ENCODE data around the gene SEPTIN12. TPM values are rescaled to one million over a fixed set of nuclear protein-coding genes. Genes with fewer than 3 reads are reported as not detected.

SEPTIN12 gene
- not detected in 2 replicates for total RNA-seq (2012; rRNA removed)

GRCh38 chr16:4787627-4788482, at the start of gene SEPTIN12:
Gene SEPTIN12, minus strand, starts transcription at chr16:4788345. Its CDS starts 700 bp downstream, at chr16:4787645.
- H3K9me3 ChIP-seq (replicated peaks; ENCODE audit: low read length) = no peaks in the 10 kb centered on the region
- no peak within 1 kb of the TSS for H3K9ac ChIP-seq (ENCODE audit: low read depth, low read length)
- no peak within 1 kb of the TSS for H3K4me2 ChIP-seq (ENCODE audit: low read length)
- H3K36me3 ChIP-seq (ENCODE audit: insufficient read depth, low read length) = no peaks in the 10 kb centered on the region
- no peaks in the 10 kb centered on the region for H3K27me3 ChIP-seq (ENCODE audit: control insufficient read depth, insufficient read depth, low read length)
- H3K4me3 ChIP-seq (ENCODE audit: low read length) = no peak within 1 kb of the TSS
- no peaks in the 10 kb centered on the region for H3K4me1 ChIP-seq (ENCODE audit: control insufficient read depth, insufficient read depth, low read length)

GRCh38 chr16:4836727-4837126, 48.6 kb upstream of the SEPTIN12 start:
- H3K36me3 ChIP-seq (ENCODE audit: insufficient read depth, low read length) = peaks cover 75% of the 10 kb centered on the region

GRCh38 chr16:4833584-4833983, 45.4 kb upstream of the SEPTIN12 start:
- no peak overlapping the region for H3K4me2 ChIP-seq (ENCODE audit: low read length)
- no peaks in the 10 kb centered on the region for H3K9me3 ChIP-seq (replicated peaks; ENCODE audit: low read length)
- no peaks in the 10 kb centered on the region for H3K27me3 ChIP-seq (ENCODE audit: control insufficient read depth, insufficient read depth, low read length)
- H3K36me3 ChIP-seq (ENCODE audit: insufficient read depth, low read length) = peaks cover 74% of the 10 kb centered on the region
- no peak overlapping the region for H3K9ac ChIP-seq (ENCODE audit: low read depth, low read length)
- no peaks in the 10 kb centered on the region for H3K4me1 ChIP-seq (ENCODE audit: control insufficient read depth, insufficient read depth, low read length)
- no peak overlapping the region for H3K4me3 ChIP-seq (ENCODE audit: low read length)

More at GRCh38 chr16:4836727-4837126, 48.6 kb upstream of the SEPTIN12 start:
- Histone ChIP-seq H3K9ac (ENCODE audit: low read depth, low read length) (no peak overlapping the region), H3K9me3 (replicated peaks; ENCODE audit: low read length) (no peaks in the 10 kb centered on the region), H3K27me3 (ENCODE audit: control insufficient read depth, insufficient read depth, low read length) (no peaks in the 10 kb centered on the region), H3K4me2 (ENCODE audit: low read length) (no peak overlapping the region), H3K4me1 (ENCODE audit: control insufficient read depth, insufficient read depth, low read length) (no peaks in the 10 kb centered on the region), H3K4me3 (ENCODE audit: low read length) (no peak overlapping the region)

GRCh38 chr16:4832698-4833343, 44.7 kb upstream of the SEPTIN12 start:
- H3K36me3 ChIP-seq (ENCODE audit: insufficient read depth, low read length) = peaks cover 73% of the 10 kb centered on the region
- H3K4me2 ChIP-seq (ENCODE audit: low read length) = no peak overlapping the region
- no peak overlapping the region for H3K9ac ChIP-seq (ENCODE audit: low read depth, low read length)
- no peaks in the 10 kb centered on the region for H3K9me3 ChIP-seq (replicated peaks; ENCODE audit: low read length)
- H3K27me3 ChIP-seq (ENCODE audit: control insufficient read depth, insufficient read depth, low read length) = no peaks in the 10 kb centered on the region
- no peak overlapping the region for H3K4me3 ChIP-seq (ENCODE audit: low read length)
- no peaks in the 10 kb centered on the region for H3K4me1 ChIP-seq (ENCODE audit: control insufficient read depth, insufficient read depth, low read length)

- no peak overlapping the region for H3K4me3 ChIP-seq (ENCODE audit: low read length)
- peaks cover 72% of the 10 kb centered on the region for H3K36me3 ChIP-seq (ENCODE audit: insufficient read depth, low read length)
- H3K9me3 ChIP-seq (replicated peaks; ENCODE audit: low read length) = no peaks in the 10 kb centered on the region
- no peak overlapping the region for H3K4me2 ChIP-seq (ENCODE audit: low read length)
- H3K4me1 ChIP-seq (ENCODE audit: control insufficient read depth, insufficient read depth, low read length) = no peaks in the 10 kb centered on the region
- H3K27me3 ChIP-seq (ENCODE audit: control insufficient read depth, insufficient read depth, low read length) = no peaks in the 10 kb centered on the region
- no peak overlapping the region for H3K9ac ChIP-seq (ENCODE audit: low read depth, low read length)
Measured at GRCh38 chr16:4831616-4832015, 43.5 kb upstream of the SEPTIN12 start.

- Histone ChIP-seq H3K27me3 (ENCODE audit: control insufficient read depth, insufficient read depth, low read length) (no peaks in the 10 kb centered on the region), H3K4me2 (ENCODE audit: low read length) (no peak overlapping the region), H3K4me1 (ENCODE audit: control insufficient read depth, insufficient read depth, low read length) (no peaks in the 10 kb centered on the region), H3K9me3 (replicated peaks; ENCODE audit: low read length) (no peaks in the 10 kb centered on the region), H3K9ac (ENCODE audit: low read depth, low read length) (no peak overlapping the region), H3K4me3 (ENCODE audit: low read length) (no peak overlapping the region), H3K36me3 (ENCODE audit: insufficient read depth, low read length) (peaks cover 71% of the 10 kb centered on the region)
Measured at GRCh38 chr16:4830408-4830807, 42.3 kb upstream of the SEPTIN12 start.

GRCh38 chr16:4828567-4829321, 40.6 kb upstream of the SEPTIN12 start:
- no peaks in the 10 kb centered on the region for H3K4me1 ChIP-seq (ENCODE audit: control insufficient read depth, insufficient read depth, low read length)
- no peak overlapping the region for H3K4me3 ChIP-seq (ENCODE audit: low read length)
- H3K4me2 ChIP-seq (ENCODE audit: low read length) = no peak overlapping the region
- no peaks in the 10 kb centered on the region for H3K27me3 ChIP-seq (ENCODE audit: control insufficient read depth, insufficient read depth, low read length)
- peaks cover 77% of the 10 kb centered on the region for H3K36me3 ChIP-seq (ENCODE audit: insufficient read depth, low read length)
- no peaks in the 10 kb centered on the region for H3K9me3 ChIP-seq (replicated peaks; ENCODE audit: low read length)
- no peak overlapping the region for H3K9ac ChIP-seq (ENCODE audit: low read depth, low read length)

GRCh38 chr16:4826980-4827379, 38.8 kb upstream of the SEPTIN12 start:
- no peak overlapping the region for H3K4me2 ChIP-seq (ENCODE audit: low read length)
- peaks cover 75% of the 10 kb centered on the region for H3K36me3 ChIP-seq (ENCODE audit: insufficient read depth, low read length)
- no peaks in the 10 kb centered on the region for H3K9me3 ChIP-seq (replicated peaks; ENCODE audit: low read length)
- H3K4me3 ChIP-seq (ENCODE audit: low read length) = no peak overlapping the region
- no peaks in the 10 kb centered on the region for H3K4me1 ChIP-seq (ENCODE audit: control insufficient read depth, insufficient read depth, low read length)
- no peak overlapping the region for H3K9ac ChIP-seq (ENCODE audit: low read depth, low read length)
- no peaks in the 10 kb centered on the region for H3K27me3 ChIP-seq (ENCODE audit: control insufficient read depth, insufficient read depth, low read length)

- H3K4me2 ChIP-seq (ENCODE audit: low read length) = no peak overlapping the region
- H3K27me3 ChIP-seq (ENCODE audit: control insufficient read depth, insufficient read depth, low read length) = no peaks in the 10 kb centered on the region
- no peaks in the 10 kb centered on the region for H3K4me1 ChIP-seq (ENCODE audit: control insufficient read depth, insufficient read depth, low read length)
- H3K36me3 ChIP-seq (ENCODE audit: insufficient read depth, low read length) = peaks cover 75% of the 10 kb centered on the region
- H3K4me3 ChIP-seq (ENCODE audit: low read length) = no peak overlapping the region
- H3K9ac ChIP-seq (ENCODE audit: low read depth, low read length) = no peak overlapping the region
- H3K9me3 ChIP-seq (replicated peaks; ENCODE audit: low read length) = no peaks in the 10 kb centered on the region
Measured at GRCh38 chr16:4826526-4826925, 38.4 kb upstream of the SEPTIN12 start.

GRCh38 chr16:4825196-4825595, 37.1 kb upstream of the SEPTIN12 start:
- no peaks in the 10 kb centered on the region for H3K4me1 ChIP-seq (ENCODE audit: control insufficient read depth, insufficient read depth, low read length)
- H3K4me2 ChIP-seq (ENCODE audit: low read length) = no peak overlapping the region
- peaks cover 74% of the 10 kb centered on the region for H3K36me3 ChIP-seq (ENCODE audit: insufficient read depth, low read length)
- H3K9me3 ChIP-seq (replicated peaks; ENCODE audit: low read length) = no peaks in the 10 kb centered on the region
- H3K4me3 ChIP-seq (ENCODE audit: low read length) = no peak overlapping the region
- H3K9ac ChIP-seq (ENCODE audit: low read depth, low read length) = no peak overlapping the region
- H3K27me3 ChIP-seq (ENCODE audit: control insufficient read depth, insufficient read depth, low read length) = no peaks in the 10 kb centered on the region

GRCh38 chr16:4820652-4821051, 32.5 kb upstream of the SEPTIN12 start:
- Histone ChIP-seq H3K36me3 (ENCODE audit: insufficient read depth, low read length) (peaks cover 70% of the 10 kb centered on the region), H3K4me2 (ENCODE audit: low read length) (no peak overlapping the region), H3K4me1 (ENCODE audit: control insufficient read depth, insufficient read depth, low read length) (no peaks in the 10 kb centered on the region), H3K9ac (ENCODE audit: low read depth, low read length) (no peak overlapping the region), H3K4me3 (ENCODE audit: low read length) (no peak overlapping the region), H3K27me3 (ENCODE audit: control insufficient read depth, insufficient read depth, low read length) (no peaks in the 10 kb centered on the region), H3K9me3 (replicated peaks; ENCODE audit: low read length) (no peaks in the 10 kb centered on the region)
